LNCaP clone FGC (cell line): Measurements from ENCODE around the gene CALM3.

Experiments used
- DNase-seq: peaks from one replicate; pipeline ENCODE4 v3.0.0-alpha.2; 2011; ENCODE audit warnings: low read depth
- H3K4me3 ChIP-seq: 2 replicates; pipeline ENCODE4 v1.5.1; 2011; ENCODE audit warnings: mild to moderate bottlenecking, low read depth, low read length, control low read depth
- TF ChIP-seq, protein P1 (sequence below): IDR thresholded peaks from 2 replicates; pipeline ENCODE4 v1.5.1; 2012; ENCODE audit warnings: mild to moderate bottlenecking; ENCODE audit not compliant: control insufficient read depth, insufficient read depth; ENCODE audit errors: extremely low read depth

CALM3 gene

DNA sequence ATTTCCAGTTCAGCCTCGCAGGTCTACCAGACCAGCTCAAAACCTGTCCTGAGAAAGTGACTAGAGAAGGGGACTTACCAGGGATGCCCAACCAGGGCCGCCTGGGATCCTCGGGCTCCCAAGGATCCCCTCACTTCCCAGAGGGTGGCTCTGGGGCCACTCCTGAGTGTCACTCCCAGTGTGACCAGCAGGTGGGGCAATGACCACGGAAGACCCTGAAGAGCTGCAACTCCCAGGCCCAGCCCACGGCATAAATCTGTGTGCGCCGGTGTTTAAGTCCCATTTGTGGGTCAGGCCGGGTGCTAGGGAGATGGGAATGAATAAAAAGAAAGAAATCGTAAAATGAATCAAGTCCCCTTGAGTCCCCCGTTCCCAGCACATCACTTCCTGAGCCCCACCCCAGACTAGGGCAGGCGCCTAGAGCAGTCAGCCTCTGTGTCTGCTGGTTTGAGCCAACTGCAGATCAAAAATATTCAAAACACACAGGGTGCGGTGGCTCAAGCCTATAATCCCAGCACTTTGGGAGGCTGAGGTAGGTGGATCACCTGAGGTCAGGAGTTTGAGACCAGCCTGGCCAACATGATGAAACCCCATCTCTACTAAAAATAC lies 13.1 kb downstream of the CALM3 start:
- no peak for DNase-seq
- H3K4me3 ChIP-seq = no peak overlapping the region
- TF ChIP-seq, protein P1, sequence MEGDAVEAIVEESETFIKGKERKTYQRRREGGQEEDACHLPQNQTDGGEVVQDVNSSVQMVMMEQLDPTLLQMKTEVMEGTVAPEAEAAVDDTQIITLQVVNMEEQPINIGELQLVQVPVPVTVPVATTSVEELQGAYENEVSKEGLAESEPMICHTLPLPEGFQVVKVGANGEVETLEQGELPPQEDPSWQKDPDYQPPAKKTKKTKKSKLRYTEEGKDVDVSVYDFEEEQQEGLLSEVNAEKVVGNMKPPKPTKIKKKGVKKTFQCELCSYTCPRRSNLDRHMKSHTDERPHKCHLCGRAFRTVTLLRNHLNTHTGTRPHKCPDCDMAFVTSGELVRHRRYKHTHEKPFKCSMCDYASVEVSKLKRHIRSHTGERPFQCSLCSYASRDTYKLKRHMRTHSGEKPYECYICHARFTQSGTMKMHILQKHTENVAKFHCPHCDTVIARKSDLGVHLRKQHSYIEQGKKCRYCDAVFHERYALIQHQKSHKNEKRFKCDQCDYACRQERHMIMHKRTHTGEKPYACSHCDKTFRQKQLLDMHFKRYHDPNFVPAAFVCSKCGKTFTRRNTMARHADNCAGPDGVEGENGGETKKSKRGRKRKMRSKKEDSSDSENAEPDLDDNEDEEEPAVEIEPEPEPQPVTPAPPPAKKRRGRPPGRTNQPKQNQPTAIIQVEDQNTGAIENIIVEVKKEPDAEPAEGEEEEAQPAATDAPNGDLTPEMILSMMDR = peak; percentile 63

DNA sequence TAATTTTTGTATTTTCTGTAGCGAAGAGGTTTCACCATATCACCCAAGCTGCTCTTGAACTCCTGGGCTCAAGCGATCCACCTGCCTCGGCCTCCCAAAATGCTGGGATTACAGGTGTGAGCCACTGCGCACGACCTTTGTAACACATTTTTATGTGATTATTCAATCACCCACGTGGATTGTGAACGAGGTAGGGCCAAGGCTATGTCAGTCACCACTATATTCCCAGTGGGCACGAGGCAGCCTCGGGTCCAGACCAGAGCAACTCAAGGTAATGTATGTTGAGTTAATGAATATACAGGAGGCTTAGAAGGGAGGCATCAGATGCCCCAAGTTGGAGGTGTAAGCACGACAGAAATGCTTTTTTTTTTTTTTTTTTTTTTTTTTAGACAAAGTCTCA lies 14.8 kb downstream of the CALM3 start:
- DNase-seq = no peak
- no peak overlapping the region for H3K4me3 ChIP-seq
- TF ChIP-seq, protein P1 = no peak

DNA sequence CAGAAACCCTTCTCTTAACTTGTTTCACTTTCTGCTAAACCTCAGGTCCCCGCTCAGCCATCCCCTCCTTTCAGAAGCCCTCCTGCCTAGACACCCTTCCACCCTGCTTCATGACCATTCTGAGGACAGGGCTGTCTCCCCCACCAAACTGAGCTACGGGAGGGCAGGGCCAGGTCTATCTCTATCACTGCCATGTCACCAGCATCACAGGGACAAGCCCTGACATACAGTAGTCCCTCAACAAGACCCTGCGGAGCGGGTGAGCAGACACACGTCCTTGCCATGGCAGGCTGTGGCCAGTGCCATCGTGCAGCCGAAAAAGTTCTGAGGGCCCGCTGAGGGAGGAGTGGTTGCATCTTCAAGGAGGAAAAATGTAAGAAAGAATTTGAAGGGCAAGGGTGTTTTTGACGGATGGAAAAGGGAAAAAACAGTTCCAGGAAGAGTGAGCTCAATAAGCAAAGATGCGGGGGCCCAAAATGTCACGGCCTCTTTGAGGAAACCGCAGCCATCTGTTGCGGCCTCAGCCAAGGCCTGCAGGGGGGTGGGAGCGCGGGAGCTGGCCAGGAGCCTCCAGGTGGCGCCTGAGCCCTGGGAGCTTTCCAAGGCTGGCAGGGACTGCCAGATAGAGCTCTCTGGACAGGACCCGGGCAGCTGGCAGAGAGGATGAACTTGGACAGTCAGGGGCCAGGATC lies 15.6 kb downstream of the CALM3 start:
- H3K4me3 ChIP-seq = no peak overlapping the region
- TF ChIP-seq, protein P1 = peak; percentile 43; the same call in 1 of the 2 replicates
- peak; percentile 27 for DNase-seq

DNA sequence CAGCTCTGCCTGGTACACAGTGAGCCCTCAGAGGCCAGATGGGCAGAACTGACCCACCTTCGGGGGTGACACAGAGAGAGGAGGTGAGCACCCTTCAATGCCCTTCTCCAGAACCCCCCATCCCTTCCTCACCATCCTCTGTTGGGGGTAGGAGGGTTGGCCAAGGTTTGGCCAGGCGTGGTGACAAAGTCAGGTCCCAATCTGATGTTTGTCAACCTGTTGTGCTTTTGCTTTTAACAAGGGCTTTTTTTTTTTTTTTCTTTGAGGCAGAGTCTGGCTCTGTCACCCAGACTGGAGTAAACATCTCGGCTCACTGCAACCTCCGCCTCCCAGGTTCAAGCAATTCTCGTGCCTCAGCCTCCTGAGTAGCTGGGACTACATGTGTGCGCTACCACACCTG lies 16.5 kb downstream of the CALM3 start:
- no peak for DNase-seq
- TF ChIP-seq, protein P1 = no peak
- H3K4me3 ChIP-seq = no peak overlapping the region

DNA sequence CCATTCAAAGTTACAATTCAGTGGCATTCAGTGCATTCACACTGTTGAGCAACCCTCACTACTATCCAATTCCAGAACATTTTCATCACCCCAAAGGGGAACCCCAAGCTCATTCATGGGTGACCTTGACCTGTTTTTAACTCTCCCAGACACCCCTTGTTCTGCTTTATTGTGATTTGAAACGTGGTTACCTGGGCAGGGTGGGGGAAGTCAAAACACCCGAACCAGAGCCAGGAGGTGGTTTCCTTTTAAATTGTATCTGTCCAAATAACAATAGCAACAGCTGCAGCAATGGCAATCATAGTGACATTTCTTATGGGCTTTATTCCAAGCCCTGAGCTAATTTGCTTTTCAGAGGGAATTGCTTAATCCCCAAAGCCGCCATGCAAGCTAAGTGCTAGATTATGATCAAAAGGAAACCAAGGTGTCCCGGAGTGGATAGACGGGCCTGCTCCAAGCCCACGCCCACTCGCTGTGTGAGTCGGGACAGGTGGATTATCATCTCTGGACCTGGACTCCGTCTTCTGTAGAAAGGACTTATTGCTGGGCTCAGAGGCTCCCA lies 17.6 kb downstream of the CALM3 start:
- H3K4me3 ChIP-seq = no peak overlapping the region
- TF ChIP-seq, protein P1 = no peak
- peak; percentile 35 for DNase-seq

DNA sequence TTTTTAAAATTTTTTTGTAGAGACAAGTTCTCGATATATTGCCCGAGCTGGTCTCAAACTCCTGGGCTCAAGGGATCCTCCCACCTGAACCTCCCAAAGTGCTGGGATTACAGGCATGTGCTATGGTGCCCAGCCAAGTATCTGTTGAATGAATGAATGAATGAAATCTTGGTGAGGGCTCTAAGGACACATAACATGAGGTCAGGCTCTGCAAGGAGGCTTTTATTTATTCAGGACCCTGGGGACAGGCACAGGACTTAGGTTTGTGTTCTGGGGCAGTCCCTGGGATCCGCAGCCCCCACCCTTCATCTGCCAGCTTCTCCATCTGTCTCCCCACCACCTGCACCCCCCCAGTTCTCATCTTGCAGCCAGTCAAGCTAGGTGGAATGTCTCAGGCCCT lies 19.1 kb downstream of the CALM3 start:
- no peak overlapping the region for H3K4me3 ChIP-seq
- DNase-seq = no peak
- TF ChIP-seq, protein P1 = no peak

DNA sequence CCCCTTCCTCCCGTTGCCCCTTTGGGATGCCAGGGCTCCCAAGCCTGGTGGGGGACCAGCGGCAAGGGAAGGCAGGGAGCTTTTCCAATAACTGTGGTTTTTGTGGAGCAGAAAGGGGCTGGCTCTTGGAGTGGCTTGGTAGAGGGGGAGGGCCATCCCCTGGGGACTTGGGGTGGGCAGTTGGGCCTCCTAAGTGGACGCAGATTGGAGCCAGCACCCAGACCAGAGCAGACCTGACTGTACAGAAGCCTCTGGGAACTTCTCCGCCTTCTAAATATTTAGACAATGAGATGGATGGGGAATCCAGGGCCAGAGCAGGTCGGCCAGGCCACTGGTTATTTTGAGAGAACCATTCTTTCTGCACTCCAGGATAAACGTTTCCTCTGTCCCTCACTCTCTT lies 19.6 kb downstream of the CALM3 start:
- DNase-seq = no peak
- TF ChIP-seq, protein P1 = no peak
- H3K4me3 ChIP-seq = no peak overlapping the region
